Panc1 (cell line): ENCODE results near the gene MN1. TPM values are rescaled to one million over a fixed set of nuclear protein-coding genes. Genes with fewer than 3 reads are reported as not detected.

ENCODE experiments used
- ATAC-seq: fragments of 200-7000 bp; cut with Tn5 transposase; 2 replicates; pipeline ENCODE4 v1.9.1; 2020; ENCODE audit warnings: mild to moderate bottlenecking, moderate library complexity
- BruUV-seq: library from RNA; stranded (reverse); fragments of 400-500 nt; replicated peaks from 2 replicates; lab custom pipeline; 2021; lab: Mats Ljungman, UMichigan
- CTCF ChIA-PET: fragments of 300-600 bp; sonication (Branson Sonifier 250); formaldehyde crosslinking; loops from one replicate; lab custom pipeline; 2022; ENCODE audit warnings: antibody characterized with exemption; lab: Charles Lee
- POLR2A ChIA-PET: fragments of 300-600 bp; sonication (Branson Sonifier 250); formaldehyde crosslinking; loops from one replicate; lab custom pipeline; 2022; ENCODE audit warnings: antibody characterized with exemption; lab: Charles Lee
- DNase-seq: peaks from one replicate; pipeline ENCODE4 v3.0.0-alpha.2; 2010; ENCODE audit warnings: low read depth, low spot score
- H3K27ac ChIP-seq: 2 replicates; pipeline ENCODE4 v1.5.1; 2011; ENCODE audit warnings: mild to moderate bottlenecking, low read length, inconsistent platforms
- H3K27me3 ChIP-seq: fragments of 200-500 bp; sonication (Bioruptor generic); 2 replicates; pipeline ENCODE4 v1.6.0; 2014; ENCODE audit warnings: low read length, inconsistent platforms; ENCODE audit not compliant: control insufficient read depth, insufficient read depth
- H3K36me3 ChIP-seq: fragments of 200-500 bp; sonication (Bioruptor generic); 2 replicates; pipeline ENCODE4 v1.5.1; 2014; ENCODE audit warnings: inconsistent platforms, mild to moderate bottlenecking, low read length, moderate library complexity; ENCODE audit not compliant: control insufficient read depth, insufficient read depth
- H3K4me1 ChIP-seq: 2 replicates; pipeline ENCODE4 v1.5.1; 2011; ENCODE audit warnings: inconsistent platforms, mild to moderate bottlenecking, low read length, moderate library complexity; ENCODE audit not compliant: control insufficient read depth, insufficient read depth
- H3K4me3 ChIP-seq, 2 experiments: 2 replicates each; pipeline ENCODE4 v1.5.1; 2011 to 2012; ENCODE audit warnings: low read depth in 2 of 2, low read length in 2 of 2, mild to moderate bottlenecking in 2 of 2, inconsistent platforms in 1 of 2, moderate library complexity in 1 of 2
- H3K9me3 ChIP-seq: fragments of 200-500 bp; sonication (Bioruptor generic); 2 replicates; pipeline ENCODE4 v1.5.1; 2014; ENCODE audit warnings: low read depth, mild to moderate bottlenecking, inconsistent platforms, low read length, moderate library complexity; ENCODE audit not compliant: control insufficient read depth, insufficient read depth
- POLR2AphosphoS5 ChIP-seq: IDR thresholded peaks from 2 replicates; pipeline ENCODE4 v1.6.1; 2012; ENCODE audit warnings: mild to moderate bottlenecking, low read depth, low read length, moderate library complexity
- REST ChIP-seq, 2 experiments: IDR thresholded peaks; 2 replicates each; pipeline ENCODE4 v1.6.1; 2011 to 2012; ENCODE audit warnings: low read depth in 2 of 2, control low read depth in 1 of 2, low read length in 1 of 2, mild to moderate bottlenecking in 1 of 2, moderate library complexity in 1 of 2; ENCODE audit not compliant: insufficient read depth in 1 of 2
- SIN3A ChIP-seq: IDR thresholded peaks from 2 replicates; pipeline ENCODE4 v1.6.1; 2012; ENCODE audit warnings: low read depth, mild to moderate bottlenecking, low read length, moderate library complexity, borderline replicate concordance; ENCODE audit not compliant: insufficient read depth
- TCF7L2 ChIP-seq: IDR thresholded peaks from 2 replicates; pipeline ENCODE4 v1.6.1; 2011; ENCODE audit warnings: mild to moderate bottlenecking, low read depth, low read length, inconsistent platforms
- in situ Hi-C: cut with HindIII; loops from 2 replicates; pipeline ENCODE4 v1.10.0; 2016; ENCODE audit warnings: low sequenced_read_pairs, low pct_unique_long_range_greater_than_20kb
- intact Hi-C: fragments of 100-400 bp; cut with micrococcal nuclease; formaldehyde crosslinking; loops from one replicate; pipeline ENCODE4 v1.10.0; 2022; ENCODE audit not compliant: unreplicated experiment
- total RNA-seq: library from RNA; stranded (reverse); gene quantifications from one replicate; pipeline ENCODE4 v1.2.1, GENCODE V29; 2021; ENCODE audit not compliant: unreplicated experiment
- TF ChIP-seq, protein P1 (sequence below): fragments of 450-650 bp; IDR thresholded peaks from 2 replicates; pipeline ENCODE4 v1.5.1; 2017; ENCODE audit warnings: mild to moderate bottlenecking

MN1 gene
- total RNA-seq, 1 experiment from 2014 or later: 0.51 TPM

- no TSS peak for BruUV-seq
- no peak overlapping the region for H3K27ac ChIP-seq
- no peaks in the 10 kb centered on the region for H3K27me3 ChIP-seq
- TF ChIP-seq REST (IDR thresholded peaks at IDR 0.05; ENCODE audit: insufficient read depth in 1 of 2, low read depth in 2 of 2, low read length in 1 of 2): no peak
- TF ChIP-seq TCF7L2: no peak
- TF ChIP-seq, protein P1, sequence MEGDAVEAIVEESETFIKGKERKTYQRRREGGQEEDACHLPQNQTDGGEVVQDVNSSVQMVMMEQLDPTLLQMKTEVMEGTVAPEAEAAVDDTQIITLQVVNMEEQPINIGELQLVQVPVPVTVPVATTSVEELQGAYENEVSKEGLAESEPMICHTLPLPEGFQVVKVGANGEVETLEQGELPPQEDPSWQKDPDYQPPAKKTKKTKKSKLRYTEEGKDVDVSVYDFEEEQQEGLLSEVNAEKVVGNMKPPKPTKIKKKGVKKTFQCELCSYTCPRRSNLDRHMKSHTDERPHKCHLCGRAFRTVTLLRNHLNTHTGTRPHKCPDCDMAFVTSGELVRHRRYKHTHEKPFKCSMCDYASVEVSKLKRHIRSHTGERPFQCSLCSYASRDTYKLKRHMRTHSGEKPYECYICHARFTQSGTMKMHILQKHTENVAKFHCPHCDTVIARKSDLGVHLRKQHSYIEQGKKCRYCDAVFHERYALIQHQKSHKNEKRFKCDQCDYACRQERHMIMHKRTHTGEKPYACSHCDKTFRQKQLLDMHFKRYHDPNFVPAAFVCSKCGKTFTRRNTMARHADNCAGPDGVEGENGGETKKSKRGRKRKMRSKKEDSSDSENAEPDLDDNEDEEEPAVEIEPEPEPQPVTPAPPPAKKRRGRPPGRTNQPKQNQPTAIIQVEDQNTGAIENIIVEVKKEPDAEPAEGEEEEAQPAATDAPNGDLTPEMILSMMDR: no peak
- no peak for TF ChIP-seq SIN3A
- no peak for TF ChIP-seq POLR2AphosphoS5
- in situ Hi-C loops: no loop called here
- ChIA-PET CTCF (no interaction called here), POLR2A (interaction anchor here (0.8 kb wide), 1 partner anchor 907 kb away, joined by 5 read pairs; no protein-coding TSS in a partner anchor)
- H3K4me3 ChIP-seq: no peak overlapping the region
- no peaks in the 10 kb centered on the region for H3K9me3 ChIP-seq
- no peak for ATAC-seq
- H3K4me1 ChIP-seq: no peaks in the 10 kb centered on the region
- DNase-seq: no peak
- no peaks in the 10 kb centered on the region for H3K36me3 ChIP-seq
- intact Hi-C loops: no loop called here
Observed at GRCh38 chr22:27727673-27728451, 73.7 kb downstream of the MN1 start.

DNA sequence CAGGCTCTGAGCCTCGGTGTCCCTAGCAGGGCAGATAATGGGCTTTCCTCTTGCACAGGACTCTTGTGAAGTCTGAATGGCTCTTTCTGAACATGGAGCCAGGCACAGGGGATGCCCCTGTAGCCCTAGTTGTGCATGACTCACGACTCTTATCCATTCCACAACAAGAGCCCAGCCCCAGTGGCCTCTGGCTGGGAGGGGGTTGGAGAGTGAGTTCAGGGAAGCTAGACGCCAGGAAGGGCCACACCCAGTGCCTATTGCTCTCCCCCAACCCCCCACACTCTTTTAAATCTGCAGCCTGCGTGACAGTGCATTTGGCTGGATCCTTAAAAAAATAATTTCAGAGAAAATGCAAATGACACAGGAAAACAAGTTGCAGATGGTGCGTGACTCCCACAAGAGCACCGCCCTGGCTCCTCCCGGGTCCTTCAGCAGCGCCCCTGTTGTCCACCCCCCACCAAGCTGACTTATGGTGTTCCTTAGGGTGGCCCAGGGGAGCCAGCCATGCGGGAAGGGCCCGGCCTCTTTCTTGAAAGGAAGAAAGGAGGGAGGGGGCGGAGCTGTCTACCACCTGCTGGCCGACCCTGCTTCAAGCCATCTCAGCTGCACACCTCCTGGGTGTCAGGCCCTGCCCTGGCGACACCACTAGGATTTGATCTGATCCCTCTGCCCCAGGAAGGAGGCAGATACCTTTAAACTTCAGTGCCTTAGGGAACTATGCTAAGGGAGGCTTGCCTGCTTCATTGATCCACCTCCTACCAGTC lies 74.7 kb downstream of the MN1 start:
- ATAC-seq: no peak
- DNase-seq: no peak
- ChIA-PET CTCF (no interaction called here), POLR2A (no interaction called here)
- no peak overlapping the region for H3K4me3 ChIP-seq
- no peaks in the 10 kb centered on the region for H3K27me3 ChIP-seq
- TF ChIP-seq TCF7L2 (no peak), REST (IDR thresholded peaks at IDR 0.05; ENCODE audit: insufficient read depth in 1 of 2, low read depth in 2 of 2, low read length in 1 of 2) (no peak), POLR2AphosphoS5 (no peak), SIN3A (no peak)
- TF ChIP-seq, protein P1: no peak
- no peaks in the 10 kb centered on the region for H3K9me3 ChIP-seq
- no TSS peak for BruUV-seq
- H3K4me1 ChIP-seq: no peaks in the 10 kb centered on the region
- in situ Hi-C loops (no loop called here), intact Hi-C loops (no loop called here)
- H3K36me3 ChIP-seq: no peaks in the 10 kb centered on the region
- no peak overlapping the region for H3K27ac ChIP-seq
